CMK (cell line): ENCODE results near the gene CSNK1A1.
"Not testable (repeated sequence)": the region's sequence is repeated elsewhere in the genome, so short reads cannot be mapped to it uniquely, and the experiment has no call there.

Experiments used
- DNase-seq: peaks from one replicate; pipeline ENCODE4 v3.0.0-alpha.2; 2010; ENCODE audit warnings: low read depth

The CSNK1A1 gene

DNA sequence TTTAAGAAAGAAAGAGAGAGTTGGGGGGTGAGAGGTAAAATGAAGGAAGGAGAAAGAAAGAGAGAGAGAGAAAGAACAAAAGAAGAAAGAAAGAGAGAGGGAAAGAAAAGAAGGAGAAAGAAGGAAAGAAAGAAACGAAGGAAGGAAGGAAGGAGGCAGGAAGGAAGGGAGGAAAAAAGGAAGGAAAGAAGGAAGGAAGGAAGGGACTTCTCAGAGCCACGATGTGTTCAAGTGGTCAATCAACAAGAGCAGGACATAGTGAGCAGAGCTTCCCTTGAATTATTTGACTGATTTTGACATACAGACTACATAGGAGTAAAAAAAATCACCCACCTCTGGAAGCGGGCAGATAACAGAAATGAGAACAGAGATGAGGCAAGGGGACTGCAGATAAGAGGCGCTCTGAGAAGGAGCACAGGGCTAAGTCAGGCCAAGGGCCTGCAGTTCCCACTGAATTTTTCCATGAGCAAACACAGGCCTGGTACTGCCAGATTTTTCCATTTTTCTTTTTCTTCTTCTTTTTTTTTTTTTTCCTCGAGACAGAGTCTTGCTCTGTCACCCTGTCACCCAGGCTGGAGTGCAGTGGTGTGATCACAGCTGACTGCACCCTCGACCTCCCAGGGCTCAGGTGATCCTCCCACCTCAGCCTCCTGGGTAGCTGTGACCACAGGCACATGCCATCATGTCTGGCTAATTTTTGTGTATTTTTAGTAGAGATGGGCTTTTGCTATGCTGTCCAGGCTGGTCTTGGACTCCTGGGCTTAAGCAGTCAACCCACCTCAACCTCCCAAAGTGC lies 94.4 kb downstream of the CSNK1A1 start:
- DNase-seq, result peak; percentile 49

DNA sequence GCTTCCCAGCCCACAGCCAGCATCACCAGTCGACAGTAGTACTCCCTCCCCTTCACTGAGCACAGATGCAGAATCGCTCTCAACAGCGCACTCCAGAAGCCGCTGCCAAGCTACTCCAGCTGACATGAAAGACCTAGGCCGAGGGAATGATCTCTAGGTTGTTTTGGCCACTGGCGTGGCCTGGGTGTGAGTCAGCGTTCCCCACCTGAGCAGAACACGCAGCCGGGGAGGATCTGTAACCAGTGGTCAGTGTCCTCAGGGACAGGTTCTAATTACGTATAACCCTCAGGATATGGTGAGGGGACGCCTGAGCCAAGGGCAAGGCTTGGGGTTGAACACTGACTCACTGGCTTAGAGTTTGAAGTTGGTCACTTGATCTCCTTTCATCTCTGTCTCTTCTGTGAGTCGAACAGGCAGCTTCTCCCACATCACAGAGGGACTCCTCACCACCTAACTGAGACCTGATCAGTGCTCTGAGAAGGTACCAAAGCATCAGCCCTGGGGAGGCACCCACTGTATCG lies 95.3 kb downstream of the CSNK1A1 start:
- DNase-seq, result no peak

DNA sequence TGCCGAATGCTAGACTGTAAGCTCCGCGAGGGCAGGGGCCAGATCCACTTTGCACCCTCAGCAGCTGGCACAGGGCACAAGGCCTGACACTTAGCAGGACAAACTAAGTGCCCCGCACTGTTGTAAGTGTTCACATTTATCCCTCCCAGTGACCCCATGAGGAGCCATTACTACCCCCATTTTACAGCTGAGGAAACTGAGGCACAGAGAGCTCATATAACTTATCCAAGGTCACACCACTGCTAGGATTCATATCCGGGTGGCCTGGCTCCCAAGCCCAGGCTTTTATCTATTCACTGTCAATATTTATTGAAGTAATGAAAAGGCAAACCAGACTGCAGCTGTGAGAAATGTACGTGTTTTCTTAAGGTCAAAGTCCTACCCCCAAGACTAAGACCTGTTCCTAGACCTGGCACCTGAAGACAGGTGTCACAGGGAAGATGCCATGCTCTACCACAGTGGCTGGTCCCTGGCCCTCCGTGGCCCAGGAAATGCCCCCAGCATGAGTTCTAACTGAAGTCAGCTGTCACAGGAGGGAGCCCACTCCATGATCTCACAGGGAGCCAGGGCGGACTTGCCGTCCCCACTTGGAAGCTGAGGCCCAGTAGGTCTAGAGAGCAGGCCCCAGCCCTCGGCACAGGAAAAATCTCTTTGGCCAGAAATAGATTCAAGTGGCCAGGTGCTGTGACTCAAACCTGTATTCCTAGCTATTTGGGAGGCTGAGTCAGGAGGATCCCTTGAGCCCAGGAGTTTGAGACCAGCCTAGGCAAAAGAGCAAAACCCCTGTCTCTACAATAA lies 97.4 kb downstream of the CSNK1A1 start:
- no peak for DNase-seq

DNA sequence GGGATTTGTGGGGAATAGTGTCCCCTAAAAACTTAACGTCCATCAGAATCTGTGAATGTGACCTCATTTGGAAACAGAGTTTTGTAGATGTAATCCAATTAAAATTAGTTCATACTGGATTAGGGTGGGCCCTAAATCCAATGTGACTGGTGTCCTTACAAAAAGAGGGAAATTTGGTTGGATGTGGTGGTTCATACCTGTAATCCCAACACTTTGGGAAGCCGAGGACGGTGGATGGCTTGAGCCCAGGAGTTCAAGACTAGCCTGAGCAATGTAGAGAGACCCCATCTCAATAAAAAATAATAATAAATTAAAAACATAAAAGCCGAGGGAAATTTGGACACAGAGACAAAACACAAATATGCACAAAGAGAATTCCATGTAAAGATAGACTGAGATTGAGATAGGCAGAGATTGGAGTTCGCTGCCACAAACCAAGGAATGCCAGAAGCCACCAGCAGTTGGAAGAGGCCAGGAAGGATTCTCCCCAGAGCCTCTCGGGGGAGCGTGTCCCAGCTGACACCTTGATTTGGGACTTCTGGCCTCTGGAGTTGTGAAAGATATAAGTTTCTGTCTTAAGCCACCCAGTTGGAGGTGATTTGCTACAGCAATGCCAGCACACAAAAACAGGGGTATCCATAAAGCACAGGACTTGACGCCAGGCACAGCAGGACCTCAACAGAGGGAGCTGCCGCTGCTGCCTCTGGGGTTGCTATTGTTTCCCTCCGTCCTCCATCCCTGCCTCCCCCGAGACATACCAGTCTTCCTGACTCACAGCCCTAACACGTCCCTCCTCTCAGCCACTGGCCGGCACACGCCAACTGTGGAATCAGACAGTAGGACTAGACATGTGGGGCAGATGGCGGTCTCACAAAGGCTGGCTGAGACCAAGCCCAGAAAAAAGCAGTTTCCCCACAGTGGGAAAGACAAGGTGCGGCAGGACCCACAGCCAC lies 98.3 kb downstream of the CSNK1A1 start:
- DNase-seq, result no peak

DNA sequence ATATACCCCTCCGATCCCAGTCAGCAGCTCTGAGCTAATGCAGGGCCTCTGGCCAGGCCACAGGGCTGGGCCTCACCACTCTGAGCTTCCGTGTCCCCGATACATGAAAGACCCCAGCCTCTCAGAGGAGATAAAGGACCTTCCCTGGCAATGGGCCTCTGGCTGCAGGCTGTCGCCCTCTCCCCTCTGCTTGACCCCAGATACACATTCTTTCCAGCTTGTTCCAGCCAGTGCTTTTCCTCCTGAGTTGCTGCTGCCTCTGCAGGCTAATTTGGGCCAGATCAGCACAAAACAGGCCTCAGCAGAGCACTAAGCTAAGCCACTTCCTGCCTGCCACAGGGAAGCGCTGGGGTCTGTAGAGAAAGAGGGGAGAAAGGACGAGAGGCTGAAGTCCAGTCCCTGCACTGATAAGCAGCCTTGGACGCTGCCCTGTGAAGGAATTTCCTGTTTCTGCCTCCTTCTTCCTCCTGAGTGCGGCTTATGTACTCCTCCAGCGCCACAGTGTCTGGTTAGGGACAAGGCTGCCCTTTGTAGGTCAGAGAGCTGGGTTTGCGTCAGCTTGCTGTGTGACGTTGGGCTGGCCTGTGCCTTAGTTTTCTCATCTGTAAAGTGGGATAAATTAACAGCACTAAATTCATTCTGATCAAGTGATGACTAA lies 99.1 kb downstream of the CSNK1A1 start:
- DNase-seq, result peak; percentile 87

DNA sequence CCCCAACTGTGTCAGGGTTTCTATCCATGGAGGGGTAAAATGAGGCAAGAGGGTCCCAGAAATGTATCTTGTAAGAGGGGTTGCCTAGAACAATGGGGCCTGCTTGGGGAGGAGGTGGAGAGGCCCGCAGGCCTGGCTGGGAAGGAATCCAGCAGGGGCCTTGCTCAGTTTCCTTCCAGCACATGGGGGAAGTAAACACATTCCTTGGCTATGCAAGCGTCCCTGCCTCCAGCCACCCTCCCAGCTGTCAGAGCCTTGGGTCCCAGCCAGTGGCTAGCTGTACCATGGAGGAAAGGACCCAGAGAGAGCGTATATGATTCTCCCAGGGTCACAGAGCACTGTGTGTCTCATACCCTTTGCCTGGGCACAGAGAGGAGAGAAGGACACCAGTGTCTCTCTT lies 101.0 kb downstream of the CSNK1A1 start:
- DNase-seq, result no peak

DNA sequence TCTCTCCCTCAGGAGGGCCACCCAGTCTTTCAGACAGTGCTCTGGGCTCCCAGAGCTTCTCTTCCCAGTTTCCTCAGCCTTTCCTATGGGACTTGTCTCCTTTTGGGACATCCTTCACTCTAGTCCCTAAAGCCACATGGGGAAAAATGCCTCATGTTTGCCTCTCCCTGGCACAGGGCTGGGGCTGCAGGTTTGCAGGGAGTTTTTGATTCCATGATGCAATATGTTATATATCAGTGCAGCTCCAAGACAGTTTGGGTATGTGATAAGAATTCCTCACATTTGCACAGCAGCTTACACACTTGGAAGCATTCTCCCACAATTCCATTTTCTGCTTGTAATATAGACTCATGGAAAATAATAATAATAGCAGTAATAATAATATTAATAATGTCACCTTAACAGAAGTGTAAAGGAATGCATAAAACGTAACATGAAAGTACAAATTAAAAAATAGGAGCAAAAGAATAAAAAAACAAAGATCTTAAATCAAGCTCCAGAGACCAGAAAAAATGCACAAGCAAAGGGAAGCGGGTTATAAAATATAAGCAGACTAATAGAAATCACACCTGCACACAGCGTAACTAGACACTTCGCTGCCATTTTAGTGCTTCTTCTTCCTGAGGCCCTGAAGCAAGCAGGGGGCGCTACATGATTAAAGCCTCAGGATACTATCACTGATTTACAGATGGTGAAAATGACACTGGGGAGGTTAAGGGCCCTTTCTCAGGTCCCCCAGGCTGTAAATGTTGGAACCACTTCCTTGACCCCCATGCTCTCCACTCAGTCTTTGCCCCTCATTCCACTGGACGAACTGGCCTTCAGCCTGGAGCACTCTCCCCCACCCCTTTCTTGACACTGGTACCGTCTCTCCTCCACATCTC lies 102.2 kb downstream of the CSNK1A1 start:
- no peak for DNase-seq

DNA sequence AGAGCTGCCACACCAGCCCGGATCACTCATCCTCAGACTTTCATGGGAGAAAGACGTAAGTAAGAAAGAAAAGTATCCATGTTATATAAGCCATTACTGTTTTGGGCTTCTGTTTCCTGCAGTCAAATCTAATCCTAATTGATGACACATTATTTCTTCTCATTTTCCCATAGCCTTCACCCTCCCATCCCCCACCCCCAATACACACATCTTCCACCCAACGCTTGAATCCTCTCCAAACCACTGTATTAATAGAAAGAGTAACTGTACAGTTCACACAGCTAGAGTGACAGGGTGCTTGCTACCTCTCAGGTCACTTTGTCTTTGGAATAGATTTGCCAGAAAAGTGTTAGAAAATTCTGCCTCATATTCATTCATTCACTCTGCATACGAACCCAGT lies 102.8 kb downstream of the CSNK1A1 start:
- DNase-seq, result no peak

DNA sequence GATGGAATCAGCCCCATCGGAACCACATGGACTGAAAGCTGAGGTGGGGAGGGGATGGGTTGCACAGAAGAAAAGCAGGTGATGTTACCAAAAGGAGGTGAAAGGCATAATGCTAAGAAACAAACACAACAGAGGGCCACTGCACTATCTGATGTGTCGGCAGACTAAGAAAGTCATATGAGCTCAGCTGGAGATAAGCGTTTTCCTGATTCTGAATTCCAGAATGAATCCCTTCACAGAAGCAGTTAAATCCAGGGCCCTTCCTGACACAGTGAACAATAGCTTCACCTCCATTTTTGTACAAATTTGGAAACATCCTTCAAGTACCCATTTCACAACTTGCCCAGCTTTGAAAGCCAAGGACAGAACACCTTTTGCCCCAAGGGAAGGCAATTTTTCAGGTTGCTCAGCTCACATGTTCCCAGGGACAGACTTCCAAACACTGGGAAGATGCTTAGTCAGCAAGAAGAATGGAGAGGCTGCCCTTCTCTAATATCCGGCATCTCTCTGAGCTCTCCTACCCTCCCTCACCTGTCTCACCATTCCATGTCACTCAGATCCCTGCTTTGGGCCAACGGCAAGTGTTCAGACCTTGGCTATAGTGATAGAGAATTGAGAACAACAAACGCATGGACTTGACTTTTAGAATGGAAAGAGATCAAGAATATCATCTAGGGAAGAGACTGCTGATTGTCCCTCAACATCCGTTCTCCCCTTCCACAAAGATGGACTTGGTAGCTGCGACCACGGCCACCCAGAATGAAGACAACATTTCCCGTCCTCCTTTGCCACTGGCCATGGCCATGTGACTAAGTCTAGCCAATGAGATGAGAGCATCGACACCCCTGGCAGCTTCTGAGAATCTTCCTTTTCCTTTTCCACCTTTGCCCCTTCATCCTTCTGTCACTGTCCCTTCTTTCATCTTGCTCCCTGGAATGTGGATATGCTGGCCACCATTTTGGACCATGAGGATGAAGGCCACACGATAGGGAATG lies 103.6 kb downstream of the CSNK1A1 start:
- no peak for DNase-seq

DNA sequence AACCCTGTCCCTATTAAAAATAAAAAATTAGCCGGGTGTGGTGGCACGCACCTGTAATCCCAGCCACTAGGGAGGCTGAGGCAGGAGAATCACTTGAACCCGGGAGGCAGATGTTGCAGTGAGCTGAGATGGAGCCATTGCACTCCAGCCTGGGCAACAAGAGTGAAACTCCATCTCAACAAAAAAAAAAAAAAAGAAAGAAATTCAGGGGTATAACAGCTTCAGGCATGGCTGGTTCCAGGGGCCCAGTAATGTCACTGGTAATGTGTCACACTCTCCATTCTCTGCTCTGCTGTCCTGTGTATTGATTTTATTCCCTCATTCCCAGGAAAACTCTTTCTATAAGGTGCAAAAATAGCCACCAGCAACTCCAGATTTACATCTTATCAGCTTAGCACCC lies 104.4 kb downstream of the CSNK1A1 start:
- not testable (repeated sequence) for DNase-seq

DNA sequence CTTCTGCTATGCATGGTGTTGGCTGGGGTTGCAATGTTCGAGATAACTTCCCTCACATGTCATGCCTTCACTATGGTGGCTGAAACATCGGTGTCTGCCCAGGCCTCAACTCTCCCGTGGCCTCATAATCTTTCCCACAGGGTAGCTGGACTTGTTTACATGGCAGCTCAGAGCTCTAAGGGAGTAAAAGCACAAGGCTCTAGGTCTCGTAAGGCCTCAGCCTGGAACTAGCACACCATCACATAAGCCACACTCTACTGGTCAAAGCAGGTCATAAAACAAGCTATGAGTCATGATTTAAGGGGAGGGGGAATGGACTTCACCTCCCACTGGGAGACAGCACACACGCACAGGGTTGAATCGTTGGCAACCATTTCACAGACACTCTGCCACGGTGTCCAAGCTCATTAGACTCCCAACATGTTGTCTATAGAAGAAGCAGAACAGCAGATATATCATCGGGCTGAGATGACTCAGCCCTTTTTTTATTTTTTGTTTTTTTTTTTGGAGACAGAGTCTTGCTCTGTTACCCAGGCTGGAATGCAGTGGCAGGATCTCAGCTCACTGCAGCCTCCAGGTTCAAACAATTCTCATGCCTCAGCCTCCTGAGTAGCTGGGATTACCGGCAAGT lies 105.4 kb downstream of the CSNK1A1 start:
- DNase-seq, result no peak

DNA sequence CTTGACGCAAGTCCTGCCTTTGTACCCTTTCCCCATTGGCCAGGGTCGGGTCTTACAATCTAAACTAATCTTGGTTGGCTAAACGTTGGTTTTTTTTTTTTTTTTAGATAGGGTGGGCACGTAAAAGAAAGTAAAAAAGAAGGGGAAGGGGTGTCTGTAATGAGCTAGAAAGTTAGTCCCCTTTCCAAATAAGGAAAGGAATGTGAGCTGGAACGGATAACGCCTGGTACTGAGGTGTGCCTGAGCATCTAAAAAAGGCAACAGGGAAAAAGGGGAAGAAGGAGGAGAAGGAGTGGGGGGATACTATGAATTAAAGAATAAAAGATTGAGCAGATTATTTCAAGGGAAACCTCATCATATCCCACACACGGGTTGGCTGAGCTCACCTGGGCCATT lies 105.9 kb downstream of the CSNK1A1 start:
- DNase-seq, result no peak

DNA sequence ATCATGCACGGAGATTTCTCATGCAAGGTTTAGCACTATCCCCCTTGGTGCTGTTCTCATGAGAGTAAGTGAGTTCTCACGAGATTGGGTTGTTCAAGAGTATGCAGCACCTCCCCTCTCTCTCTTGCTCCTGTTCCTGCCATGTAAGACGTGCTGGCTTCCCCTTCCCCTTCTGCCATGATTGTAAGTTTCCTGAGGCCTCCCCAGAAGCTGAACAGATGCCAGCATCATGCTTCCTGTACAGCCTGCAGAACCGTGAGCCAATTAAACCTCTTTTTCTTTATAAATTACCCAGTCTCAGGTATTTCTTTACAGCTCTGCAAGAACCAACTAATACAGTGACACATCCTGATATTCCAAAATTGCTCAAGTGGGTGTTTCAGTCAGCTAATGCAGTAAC lies 106.8 kb downstream of the CSNK1A1 start:
- DNase-seq, result not testable (repeated sequence)

DNA sequence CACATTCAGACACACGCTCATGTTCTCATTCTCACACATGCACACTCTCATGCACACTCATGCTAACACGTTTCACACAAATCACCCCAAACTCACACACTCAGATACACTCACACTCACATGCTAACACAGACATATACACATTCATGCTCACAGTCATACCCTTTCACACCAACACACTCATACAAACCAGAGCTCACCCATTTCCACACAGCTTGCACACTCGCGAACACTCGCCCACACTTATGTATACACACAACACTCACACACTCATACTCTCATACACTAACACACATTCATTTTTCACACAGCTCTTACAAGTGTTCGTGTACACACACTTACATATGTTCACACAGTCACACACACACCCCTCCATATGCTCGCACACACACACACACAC lies 108.0 kb downstream of the CSNK1A1 start:
- DNase-seq, result no peak

DNA sequence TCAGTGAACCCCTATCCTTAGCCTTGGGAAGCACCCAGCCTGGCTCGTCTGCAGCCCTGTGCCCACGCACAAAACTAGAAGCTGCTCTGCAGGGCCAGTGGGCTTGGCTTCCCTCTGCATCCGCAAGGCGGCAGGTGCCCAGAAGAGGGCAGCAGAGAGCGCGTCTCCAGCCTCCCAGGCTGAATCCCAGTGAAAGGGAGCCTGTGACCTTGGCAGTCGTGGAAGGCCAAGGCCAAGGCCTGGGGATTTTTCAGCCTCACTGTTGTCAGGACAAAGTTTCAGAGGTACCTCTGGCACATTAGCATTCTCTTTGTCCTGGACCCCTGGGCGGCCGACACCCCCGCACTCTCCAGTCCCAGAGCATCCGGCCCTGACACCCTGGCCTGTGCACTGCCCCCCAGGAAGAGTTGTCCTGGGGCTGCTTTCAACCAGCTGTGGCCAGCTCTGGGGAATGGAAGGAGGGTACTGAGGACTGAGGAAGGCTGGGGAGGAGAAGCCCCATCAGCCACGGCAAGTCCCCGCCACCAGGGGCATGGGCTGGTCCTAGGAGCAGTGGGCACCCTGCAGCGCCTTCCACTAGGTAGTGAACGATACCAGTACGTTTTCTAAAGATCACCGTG lies 108.6 kb downstream of the CSNK1A1 start:
- no peak for DNase-seq
